Fibroblast of skin of left quadriceps (primary cell): ENCODE measurements around the gene CLASP1.

ENCODE experiments used
- DNase-seq, 2 experiments: peaks; one replicate each; pipeline ENCODE4 v3.0.0-alpha.2; 2013; ENCODE audit warnings: low read depth in 2 of 2

Gene CLASP1

DNA sequence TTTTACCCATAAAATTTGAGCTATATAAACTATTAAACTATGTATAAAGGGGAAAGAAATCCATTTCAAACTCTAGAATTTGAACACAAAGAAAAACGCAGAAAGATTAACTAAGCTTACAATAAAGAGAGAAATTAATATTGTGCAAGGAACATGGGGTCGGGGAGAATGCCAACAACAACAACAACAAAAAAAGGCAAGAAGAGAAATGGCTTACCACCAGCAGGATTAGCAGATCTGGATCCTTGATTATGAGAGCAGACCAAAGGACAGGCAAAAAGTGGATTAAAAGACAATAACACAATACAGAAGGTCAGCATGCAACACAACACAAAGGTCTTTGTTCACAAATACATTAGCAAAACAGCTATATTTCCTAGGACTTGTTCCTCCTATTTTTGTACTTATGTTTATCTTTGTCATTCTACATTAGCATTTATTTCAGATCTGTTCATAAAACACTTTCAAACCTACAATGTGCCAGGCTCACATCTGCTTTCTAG, 222.0 kb downstream of the CLASP1 start:
- no peak for DNase-seq

DNA sequence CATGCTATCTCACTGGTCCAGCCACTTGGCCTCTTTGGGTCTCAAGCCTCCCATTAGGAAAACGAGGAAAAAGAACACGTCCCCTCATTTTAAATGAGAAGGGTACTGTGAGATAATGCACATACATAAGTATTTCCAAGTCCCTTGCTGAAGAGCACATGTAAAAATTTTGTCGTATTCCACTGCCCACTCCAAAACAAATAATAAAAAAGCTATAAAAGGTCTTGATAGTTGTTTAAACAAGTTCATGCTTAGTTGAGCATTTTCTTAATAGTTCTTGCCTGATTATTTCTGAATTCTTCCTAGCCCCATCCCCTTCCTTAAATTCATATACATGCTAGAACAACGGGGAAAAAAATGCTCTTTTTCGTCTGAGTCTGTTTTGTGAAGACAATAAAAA, 228.8 kb downstream of the CLASP1 start:
- DNase-seq, result no peak

DNA sequence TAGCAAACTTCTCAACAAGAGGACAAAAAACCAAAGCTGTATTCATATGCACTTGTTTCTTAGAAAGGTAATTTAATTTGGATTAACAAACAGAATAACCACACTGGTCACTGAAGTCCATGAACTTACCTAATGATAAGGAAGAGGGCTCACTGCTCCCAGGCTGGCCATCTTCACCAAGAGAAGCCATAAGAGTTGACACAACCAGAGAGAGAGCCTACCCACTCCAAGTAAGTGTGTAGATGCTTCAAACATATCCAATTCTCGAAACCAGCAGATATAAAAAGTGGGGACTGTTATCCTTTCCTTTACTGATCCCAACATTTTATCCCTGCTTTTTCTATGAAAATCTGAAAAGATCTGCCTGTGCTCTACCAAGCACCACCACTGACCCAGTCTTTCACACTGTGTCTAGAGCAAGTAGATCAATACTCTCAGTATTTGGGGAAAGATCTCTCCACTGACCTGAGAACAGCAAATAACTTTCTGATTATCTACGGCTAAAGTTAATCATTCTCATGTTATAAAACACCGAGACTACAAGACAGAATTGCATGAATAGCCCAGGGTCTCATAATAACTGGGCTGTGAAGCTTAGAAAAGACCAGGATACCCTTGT, 230.1 kb downstream of the CLASP1 start:
- no peak for DNase-seq

DNA sequence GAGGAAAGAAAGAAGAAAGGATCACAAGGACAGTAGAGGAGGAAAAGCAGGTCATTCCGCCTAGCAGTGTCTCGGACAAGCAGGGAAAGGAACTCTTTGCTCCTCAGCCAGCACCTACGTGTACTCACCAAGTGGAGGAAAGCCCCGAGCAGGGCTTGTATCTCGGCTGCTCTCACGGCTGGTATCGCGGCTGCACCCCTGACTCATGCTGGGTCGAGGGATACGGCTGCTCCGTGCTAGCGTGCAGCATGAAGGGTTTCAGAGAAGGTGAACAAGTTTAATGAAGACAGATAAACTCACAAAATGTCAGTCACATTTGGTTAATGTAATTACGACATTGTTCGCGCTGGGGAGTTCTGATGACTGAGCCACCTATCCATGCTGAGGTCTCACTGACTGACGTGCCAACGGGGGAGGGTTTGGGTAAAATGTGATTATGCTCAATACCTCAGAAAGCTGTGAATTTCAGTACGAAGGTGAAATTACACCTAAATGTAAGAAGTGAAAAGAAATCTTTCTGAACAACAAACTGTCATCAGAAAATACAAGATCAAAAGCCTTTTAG, 230.7 kb downstream of the CLASP1 start:
- DNase-seq, result no peak

DNA sequence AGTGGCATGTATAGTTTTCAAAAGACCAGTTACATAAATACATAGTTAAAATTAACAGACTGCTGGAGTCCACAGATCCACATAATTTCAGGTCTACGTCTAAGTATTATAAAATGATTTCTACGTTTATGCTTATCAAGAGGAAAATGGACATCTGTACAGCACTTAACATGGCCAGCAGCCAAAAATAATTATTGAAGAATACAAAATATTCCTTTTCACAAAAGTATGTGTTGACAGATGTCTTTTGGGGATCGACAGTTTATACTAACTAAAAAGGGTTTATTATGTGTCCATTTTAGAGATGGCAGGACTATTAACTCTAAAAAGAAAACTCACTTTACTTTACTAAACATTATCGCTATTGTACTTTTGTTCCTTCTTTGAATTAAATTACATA, 231.4 kb downstream of the CLASP1 start:
- DNase-seq, result no peak

DNA sequence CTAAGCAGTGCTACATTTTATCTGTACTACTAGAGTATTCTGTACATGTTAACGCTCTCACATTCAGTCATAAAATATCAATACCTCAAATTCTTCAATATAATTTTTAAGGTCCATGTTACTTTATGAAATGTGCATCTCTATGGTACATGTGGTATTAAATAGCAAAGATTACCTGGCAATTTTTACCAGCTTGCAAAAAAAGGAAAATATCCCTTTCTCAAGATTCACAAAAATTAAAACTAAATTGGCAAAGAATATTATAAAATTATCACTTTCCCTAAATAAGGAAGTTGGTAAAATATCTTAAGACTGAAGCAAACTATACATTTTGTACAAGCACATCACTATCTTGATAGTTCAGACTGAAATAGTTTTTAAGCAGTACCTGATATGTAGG, 233.5 kb downstream of the CLASP1 start:
- DNase-seq, result no peak

DNA sequence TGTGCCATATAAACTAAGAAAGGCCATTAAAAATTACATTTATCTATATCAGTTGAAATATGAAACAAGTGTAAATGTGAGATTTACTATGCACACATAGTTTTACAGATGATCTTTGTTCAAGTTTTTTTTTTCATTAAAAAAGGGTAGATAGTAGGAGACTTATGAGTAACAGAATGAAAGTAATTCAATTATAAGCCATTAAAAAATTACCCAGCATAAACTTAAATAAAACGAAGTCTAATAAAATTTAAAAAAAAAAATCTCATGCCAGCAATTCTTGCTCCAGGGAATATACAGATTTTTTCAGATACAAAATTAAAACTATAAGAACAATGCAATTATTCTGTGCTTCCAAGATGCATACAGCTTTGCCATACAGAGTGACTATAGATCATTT, 236.9 kb downstream of the CLASP1 start:
- DNase-seq, result no peak

DNA sequence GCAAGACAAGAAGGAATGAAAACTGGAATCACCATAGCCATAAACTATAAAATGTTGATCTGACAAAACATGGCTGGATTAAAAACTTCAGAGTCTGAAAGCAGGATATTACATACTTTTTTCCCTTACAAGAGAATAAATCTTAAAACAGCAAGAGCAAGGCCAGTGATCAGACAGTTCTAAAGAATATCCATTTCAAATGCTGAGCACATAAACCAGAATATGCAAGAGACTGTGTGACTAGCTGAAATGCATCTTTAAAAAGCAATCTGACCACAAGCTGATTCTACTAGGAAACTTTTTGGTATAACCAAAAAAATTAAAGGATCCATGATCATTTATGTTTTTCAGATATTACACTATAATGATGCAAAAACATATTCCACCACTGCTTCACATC, 239.3 kb downstream of the CLASP1 start:
- DNase-seq, result no peak

DNA sequence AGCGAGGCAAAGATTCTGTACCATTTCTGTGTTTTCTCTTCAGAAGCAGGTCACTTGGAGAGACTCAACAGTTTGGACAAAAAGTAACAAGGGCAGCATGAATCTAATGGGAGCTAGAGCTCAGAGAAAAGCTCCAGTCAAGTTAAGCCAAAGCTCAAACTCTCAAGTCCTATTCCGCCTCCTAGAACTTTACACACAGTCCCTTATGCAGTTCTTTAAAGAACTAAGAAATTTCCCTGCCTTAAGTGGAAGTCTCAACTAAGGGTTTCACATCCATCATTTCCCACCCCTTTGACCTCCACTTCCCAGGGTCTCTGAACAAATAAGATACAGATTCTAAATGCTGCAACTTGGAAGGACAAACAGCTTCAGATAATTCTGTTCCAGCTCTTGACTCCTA, 239.9 kb downstream of the CLASP1 start:
- DNase-seq, result no peak

DNA sequence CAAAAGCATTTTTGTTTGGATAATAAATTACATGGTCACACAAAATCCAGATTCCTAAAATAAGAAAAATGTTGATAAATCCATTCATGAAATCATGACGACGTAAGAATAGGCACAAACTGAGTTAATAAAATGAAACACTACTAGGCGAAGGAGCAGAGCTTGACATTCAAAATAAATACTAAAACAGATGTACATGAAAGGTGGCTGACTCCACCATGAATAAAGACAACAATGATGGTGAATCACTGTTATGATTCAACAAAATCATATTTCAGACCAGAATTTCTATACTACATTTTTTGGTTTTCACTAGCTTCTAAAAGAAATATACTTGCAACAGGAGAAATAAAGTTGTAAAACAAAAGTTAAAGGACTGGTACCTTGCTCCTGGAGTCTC, 240.6 kb downstream of the CLASP1 start:
- DNase-seq, result no peak

DNA sequence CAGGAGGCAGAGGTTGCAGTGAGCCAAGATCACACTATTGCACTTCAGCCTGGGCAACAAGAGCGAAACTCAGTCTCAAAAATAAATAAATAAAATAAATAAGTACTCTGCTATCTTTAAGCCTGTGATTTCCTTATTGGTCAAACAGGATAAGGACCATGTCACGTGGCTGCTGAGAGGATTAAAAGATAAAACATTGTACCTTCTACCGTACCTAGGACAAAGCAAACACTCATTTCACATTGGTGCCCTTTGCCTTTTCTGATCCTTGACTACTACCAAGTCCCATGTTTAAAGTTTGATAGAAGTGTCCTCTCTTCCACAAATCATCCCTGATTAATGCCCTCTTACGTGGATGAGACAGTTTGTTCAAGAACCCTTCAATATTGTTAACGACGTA, 244.0 kb downstream of the CLASP1 start:
- no peak for DNase-seq

DNA sequence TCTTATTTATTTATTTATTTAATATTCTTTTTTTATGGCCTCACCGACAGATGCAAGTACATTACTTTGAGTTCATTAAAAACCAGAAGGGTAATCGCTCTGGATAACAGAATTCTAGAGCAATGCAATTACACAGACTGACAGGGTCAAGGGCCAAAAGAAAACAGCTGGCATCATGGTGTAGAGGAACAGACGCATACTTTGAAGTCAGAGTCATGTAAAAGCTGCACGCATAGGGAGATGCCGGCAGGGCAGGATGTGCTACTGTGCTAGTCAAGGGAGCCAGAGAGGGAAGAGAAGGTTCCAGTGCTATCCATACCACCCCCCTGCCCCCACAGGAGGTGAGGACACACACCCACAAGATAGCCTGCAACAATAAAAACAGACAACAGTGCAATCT, 249.1 kb downstream of the CLASP1 start:
- peak; percentile 25 to 30 for DNase-seq

DNA sequence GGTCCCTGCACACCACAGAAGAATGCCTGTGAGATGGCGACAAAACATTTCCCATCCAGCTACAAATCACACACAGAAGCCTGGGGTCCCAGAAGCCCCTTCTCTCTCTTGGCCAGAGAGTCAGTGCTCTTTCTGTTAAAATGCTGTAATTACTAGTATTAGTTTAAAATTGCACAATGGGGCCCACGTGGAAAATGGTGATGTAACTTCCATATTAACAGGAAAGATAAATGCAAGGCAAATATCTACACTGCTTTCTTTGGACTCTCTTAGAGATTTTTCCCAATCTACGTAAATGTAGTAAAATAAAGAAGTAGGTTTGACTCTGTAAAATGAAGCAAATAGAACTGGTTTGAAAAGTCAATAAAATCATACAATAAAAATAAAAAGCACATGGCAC, 250.4 kb downstream of the CLASP1 start:
- no peak for DNase-seq

DNA sequence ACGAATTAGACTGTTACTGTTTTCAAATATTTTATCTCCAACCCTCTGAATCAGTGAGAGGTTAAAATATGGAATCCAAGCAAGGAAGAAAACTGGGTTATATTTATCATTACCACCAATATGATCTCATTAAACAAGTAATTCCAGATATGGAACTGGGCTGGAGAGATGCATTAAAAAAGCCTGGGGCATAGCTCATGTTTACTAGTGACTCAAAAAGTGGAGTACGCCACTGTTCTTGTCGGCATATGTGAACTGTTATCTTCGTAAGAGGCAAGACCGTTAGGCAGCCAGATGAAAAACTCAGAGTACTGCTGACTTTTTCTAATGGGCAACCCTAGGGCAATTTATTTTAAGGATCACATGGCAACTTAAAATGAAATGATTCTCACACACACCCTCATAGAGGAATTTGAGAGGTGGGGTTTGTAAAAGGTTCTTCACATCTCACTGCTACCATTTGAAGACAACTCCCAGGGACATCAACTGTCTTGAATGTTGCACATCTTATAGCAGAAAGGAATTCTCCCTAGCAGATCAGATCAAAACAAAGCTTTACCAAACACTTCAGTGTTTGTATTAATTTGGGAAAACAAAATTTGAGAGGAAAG, 259.1 kb downstream of the CLASP1 start:
- no peak for DNase-seq

DNA sequence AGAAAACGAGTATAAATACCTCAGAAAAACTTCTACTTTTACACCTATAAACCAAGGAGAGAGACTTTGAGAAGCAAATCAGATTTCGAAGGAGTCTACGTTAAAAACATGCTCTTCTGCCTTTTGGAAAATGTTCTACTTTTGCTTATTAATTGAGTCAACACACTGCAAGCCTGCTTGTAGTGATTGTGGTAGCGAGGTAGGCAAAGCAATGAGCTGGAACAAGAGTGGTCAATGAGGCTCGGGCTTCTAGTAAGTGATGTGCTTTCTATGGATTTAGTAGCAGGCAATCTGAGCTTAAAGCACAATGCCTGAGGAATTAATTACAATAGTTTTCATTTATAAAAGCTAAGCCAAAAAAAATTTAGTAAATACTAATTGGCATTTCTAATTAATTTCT, 260.9 kb downstream of the CLASP1 start:
- DNase-seq, result no peak

DNA sequence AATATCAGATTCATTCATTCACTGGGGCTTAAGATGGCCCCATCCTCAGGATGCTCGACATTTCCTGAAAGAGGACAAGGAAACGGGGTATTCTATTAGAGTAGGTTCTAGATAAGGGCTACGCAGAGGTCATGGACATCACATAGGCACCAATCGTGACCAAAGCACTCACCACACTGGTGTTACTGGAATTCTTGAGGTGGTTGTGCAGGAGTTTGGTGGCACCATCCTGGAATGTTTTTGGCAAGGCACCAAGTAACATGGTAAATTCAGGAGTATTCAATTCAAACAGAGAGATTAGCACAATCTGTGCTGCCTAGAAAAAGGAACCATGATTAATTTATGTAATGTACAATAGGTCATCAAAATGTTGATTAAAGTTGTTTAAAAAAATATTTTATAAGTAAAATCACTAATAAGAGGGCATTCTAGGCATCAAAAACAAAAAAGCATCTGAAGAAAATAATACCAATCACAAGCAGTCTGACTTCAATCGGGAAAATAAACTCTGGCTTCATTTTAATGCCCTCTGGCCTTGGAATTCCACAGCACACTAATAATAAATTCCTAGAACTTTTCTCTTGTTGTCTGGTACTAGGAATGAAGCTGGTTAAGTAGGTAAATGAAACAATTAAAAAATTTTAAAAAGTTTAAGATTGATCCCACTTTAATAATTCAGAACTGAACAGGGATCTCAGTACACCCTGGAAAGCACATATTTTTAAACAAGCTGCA, 261.5 kb downstream of the CLASP1 start:
- no peak for DNase-seq

DNA sequence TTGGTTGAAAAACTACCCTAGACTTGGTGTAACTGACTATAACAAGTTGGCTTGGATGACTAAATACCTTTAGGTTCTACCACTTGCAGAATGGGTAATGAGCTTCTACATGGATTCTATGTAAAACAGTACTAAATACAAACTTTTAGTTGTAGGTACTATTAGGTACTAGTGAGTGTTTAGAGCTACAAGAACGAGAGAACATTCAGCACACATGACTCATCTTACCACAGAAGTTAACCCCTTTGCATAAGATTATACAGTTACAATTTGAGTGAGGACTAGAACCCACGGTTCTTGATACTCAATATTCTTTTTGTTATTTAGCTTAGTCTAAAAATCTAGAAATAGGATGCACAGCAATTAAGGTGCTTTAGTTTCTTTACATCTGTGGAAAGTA, 262.6 kb downstream of the CLASP1 start:
- no peak for DNase-seq

DNA sequence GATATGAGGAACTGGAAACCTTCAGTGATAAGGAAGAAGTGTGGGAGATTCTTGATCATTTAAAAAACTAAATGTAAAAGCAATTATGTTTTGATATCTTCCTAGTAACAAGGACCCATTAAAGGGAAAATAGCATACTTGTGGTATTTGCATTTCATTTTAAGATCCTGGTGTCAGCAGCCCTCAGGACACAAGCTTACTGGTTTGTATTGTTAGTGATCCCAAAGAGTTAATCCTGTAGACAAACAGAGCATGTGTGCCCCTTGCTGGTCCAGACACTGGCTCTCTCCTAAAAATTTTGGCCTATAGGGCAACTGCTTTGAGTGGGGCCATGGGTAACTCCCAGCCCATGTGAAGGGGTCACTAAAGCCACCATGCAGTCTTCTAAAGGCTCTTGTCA, 263.2 kb downstream of the CLASP1 start:
- no peak for DNase-seq

DNA sequence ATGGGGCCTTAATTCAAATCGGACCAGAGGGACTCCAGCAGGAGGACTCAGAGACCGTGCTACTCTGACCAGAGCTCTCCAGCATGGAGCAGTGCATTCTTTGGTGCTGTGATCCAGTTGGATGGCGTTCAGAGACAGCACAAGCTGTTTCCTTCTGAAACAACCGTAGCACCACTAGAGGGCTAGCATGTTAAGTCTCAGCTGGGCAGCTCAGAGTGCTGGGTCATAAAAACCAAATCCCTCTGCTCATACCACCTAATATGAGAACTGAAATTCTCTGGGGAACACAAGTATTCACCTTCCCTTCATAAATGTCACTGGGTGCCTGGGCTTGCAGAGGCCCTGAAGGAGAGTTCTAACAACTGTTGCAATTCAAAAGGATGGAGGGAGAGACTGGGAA, 266.5 kb downstream of the CLASP1 start:
- DNase-seq, result no peak

DNA sequence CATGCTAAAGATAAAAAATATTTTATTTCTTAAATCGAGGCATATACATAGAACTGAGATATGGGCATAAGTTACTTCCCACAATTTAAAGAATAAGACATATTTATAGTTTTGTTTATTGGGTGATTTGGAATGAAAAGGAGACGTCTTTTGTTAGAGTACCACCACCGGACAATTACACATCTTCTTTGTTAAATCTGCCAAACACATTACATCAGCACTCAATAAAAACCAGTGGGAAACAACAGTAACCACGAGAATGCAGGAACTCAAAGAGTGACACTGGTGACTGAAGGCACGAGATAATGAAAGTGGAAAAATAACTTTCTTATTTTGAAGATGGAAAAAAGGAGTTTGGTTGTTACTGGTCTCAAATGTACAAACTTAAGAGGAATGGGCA, 271.6 kb downstream of the CLASP1 start:
- no peak for DNase-seq

DNA sequence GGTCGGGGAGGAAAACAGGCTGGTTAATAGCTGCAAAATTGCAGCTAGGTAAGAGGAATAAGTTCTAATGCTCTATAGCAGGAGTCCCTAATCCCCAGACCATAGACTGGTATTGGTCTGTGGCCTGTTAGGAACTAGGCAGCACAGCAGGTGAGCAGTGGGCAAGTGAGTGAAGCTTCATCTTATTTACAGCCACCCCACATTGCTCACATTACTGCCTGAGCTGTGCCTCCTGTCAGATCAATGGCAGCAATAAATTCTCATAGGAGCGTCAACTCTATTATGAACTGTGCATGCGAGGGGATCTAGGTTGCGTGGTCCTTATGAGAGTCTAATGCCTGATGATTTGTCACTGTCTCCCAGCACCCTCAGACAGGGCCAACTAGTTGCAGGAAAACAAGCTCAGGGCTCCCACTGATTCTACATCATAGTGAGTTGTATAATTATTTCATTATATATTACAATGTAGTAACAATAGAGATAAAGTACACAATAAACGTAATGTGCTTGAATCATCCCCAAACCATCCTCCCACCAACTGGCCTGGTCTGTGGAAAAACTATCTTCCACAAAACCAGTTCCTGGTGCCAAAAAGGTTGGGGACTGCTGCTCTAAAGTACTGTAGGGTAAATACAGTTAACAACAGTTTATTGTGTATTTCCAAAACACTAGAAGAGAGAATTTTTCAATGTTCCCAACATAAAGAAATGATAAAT, 272.6 kb downstream of the CLASP1 start:
- no peak for DNase-seq

DNA sequence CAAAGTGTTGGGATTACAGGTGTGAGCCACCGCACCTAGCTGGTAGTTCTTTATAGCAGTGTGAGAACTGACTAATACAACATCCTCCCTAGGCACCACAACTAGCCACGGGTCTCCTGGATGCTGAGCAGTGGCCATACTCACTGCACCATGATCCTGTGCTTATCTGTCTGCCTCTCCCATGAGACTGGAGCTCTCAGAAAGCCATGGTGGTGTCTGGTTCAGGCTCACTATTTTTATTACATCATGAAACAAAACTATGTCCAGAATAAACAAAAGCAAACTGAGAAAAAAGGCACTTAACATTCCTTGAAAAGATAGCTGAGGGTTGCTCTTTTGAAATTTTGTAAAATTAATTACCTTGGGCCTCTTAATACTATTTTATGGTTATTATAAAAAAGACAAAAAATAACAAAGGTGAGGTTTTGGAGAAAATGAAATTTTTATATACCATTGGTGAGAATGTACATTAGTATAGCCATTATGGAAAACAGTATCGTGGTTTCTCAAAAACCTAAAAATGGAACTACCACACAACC, 273.6 kb downstream of the CLASP1 start:
- DNase-seq, result no peak
